ENCODE results near the gene EFHC2.
"Not testable (repeated sequence)": the region's sequence is repeated elsewhere in the genome, so short reads cannot be mapped to it uniquely, and the experiment has no call there.

EFHC2 gene

GRCh38 chrX:44305921-44306320, 37.6 kb downstream of the EFHC2 start:
- FAIRE-seq (no peak), DNase-seq (ENCODE audit: extremely low spot score, insufficient read length, low read depth) (no peak)

DNA sequence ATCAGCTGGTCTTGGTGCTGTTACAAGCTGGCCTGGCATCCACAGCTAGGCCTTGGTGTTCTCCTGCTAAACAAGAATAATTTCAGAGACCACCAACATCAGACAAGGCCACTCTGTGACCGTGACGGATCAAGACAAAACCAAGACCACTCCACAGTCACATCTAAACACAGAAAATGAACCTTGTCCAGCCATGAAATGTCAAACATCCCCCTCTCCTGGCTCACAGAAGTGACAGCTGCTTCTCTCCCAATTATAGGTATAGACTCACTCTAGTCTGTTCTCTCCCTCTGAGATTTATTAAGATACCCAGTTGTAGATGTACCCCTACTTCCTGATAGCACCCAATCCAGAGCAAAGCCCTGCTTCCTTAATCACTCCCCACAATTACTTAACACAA, 40.4 kb downstream of the EFHC2 start:
- FAIRE-seq (no peak), DNase-seq (ENCODE audit: extremely low spot score, insufficient read length, low read depth) (no peak)

- no peak for FAIRE-seq
Observed at GRCh38 chrX:44299177-44299576, 44.3 kb downstream of the EFHC2 start.

DNA sequence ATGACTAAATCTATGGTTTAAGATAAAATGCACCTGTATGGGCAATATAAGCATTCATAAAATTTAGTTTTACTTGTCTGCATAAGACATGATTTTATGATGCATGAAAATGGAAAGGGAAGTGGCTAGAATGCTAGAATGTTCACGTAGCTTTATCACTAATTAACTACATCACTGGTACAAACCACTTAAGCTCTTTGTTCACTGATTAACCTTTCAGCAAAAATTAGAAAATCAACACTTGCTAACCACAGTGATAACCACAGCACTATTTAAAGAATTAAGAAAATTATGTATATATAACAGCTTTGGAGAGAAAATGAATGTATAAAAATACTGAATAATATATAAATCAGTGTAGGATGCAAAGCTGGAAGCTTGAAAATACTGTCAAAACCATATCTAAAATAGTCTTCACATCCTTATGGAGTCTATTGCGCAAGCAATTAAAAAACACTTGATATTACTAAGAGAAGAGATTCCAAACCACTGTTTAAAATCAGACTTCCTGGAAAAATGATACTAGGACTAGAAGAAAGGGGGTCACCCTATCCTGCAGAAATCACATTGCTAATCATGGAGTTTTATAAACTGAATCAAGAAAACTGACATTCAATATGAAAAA, 51.9 kb downstream of the EFHC2 start:
- FAIRE-seq (peak; percentile 86), DNase-seq (ENCODE audit: extremely low spot score, insufficient read length, low read depth) (no peak)

More at GRCh38 chrX:44299177-44299576, 44.3 kb downstream of the EFHC2 start:
- no peak for DNase-seq (ENCODE audit: extremely low spot score, insufficient read length, low read depth)

GRCh38 chrX:44290718-44291117, 52.8 kb downstream of the EFHC2 start:
- DNase-seq (ENCODE audit: extremely low spot score, insufficient read length, low read depth) (no peak), FAIRE-seq (peak; percentile 87)

- no peak for DNase-seq (ENCODE audit: extremely low spot score, insufficient read length, low read depth)
- no peak for FAIRE-seq
Observed at GRCh38 chrX:44282753-44283152, 60.7 kb downstream of the EFHC2 start.

GRCh38 chrX:44280116-44280515, 63.4 kb downstream of the EFHC2 start:
- no peak for FAIRE-seq

GRCh38 chrX:44274096-44274495, 69.4 kb downstream of the EFHC2 start:
- DNase-seq (ENCODE audit: extremely low spot score, insufficient read length, low read depth) (no peak), FAIRE-seq (no peak)

More at GRCh38 chrX:44280116-44280515, 63.4 kb downstream of the EFHC2 start:
- no peak for DNase-seq (ENCODE audit: extremely low spot score, insufficient read length, low read depth)

DNA sequence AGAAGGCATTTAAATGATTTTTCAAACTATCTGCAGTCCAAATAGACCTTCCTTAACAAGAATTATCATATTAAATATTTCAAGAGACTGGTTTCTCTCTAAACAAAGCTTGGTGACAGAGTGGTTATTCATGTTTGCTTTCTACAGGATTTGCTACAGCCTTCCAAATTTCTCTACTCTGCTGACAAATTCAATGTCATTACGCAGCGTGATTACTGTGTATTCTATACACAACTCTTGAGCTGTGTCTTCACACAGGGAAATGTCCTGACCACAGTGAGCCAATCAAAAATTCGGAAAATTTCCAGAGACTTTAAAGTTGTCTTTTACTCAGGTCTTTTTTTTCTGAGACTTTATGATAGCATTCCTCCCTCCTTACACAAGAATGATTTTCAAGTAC, 75.6 kb downstream of the EFHC2 start:
- FAIRE-seq (no peak), DNase-seq (ENCODE audit: extremely low spot score, insufficient read length, low read depth) (no peak)

DNA sequence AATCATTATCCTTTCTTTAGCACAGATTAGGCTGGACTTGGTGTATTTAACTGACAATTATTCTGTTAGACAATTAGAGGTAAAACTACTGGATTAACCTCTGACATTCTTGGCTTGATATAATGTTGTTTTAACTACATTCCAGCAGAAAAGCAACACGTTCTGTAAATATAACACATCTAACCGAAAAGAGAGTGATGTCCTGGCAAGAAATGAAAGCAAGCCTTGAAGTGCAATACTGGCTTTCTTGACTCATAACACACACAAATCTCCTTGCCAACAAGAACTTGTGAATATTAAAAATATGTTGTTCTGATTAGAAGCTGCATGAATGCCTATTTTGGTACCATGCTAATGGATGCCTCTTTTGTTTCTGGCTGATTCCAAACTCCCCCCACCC, 76.4 kb downstream of the EFHC2 start:
- FAIRE-seq (peak; percentile 18), DNase-seq (ENCODE audit: extremely low spot score, insufficient read length, low read depth) (no peak)

- peak; percentile 1 for DNase-seq (ENCODE audit: extremely low spot score, insufficient read length, low read depth)
- FAIRE-seq = peak; percentile 24
Observed at GRCh38 chrX:44265559-44265958, 77.9 kb downstream of the EFHC2 start.

- no peak for DNase-seq (ENCODE audit: extremely low spot score, insufficient read length, low read depth)
- no peak for FAIRE-seq
Observed at GRCh38 chrX:44264936-44265335, 78.5 kb downstream of the EFHC2 start.

GRCh38 chrX:44261286-44261685, 82.2 kb downstream of the EFHC2 start:
- no peak for FAIRE-seq
- DNase-seq (ENCODE audit: extremely low spot score, insufficient read length, low read depth) = no peak

- FAIRE-seq = no peak
- no peak for DNase-seq (ENCODE audit: extremely low spot score, insufficient read length, low read depth)
Observed at GRCh38 chrX:44260609-44261008, 82.9 kb downstream of the EFHC2 start.

DNA sequence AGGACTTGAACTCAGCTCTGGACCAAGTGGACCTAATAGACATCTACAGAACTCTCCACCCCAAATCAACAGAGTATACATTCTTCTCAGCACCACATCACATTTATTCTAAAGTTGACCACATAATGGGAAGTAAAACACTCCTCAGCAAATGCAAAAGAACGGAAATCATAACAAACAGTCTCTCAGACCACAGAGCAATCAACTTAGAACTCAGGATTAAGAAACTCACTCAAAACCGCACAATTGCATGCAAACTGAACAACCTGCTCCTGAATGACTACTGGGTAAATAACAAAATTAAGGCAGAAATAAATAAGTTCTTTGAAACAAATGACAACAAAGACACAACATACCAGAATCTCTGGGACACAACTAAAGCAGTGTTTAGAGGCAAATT, 87.7 kb downstream of the EFHC2 start:
- not testable (repeated sequence) for FAIRE-seq

DNA sequence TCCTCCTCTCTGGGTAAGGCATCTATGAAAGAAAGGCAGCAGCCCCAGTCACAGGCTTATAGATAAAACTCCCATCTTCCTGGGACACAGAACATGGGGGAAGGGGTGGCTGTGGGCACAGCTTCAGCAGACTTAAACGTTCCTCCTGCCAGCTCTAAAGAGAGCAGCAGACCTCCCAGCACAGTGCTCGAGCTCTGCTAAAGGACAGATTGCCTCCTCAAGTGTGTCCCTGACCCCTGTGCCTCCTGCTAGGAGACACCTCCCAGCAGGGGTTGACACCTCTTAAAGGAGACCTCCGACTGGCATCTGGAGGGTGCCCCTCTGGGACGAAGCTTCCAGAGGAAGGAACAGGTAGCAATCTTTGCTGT, 89.9 kb downstream of the EFHC2 start:
- no peak for FAIRE-seq

More for the DNA sequence above, 87.7 kb downstream of the EFHC2 start:
- DNase-seq (ENCODE audit: extremely low spot score, insufficient read length, low read depth) = not testable (repeated sequence)

GRCh38 chrX:44252688-44253574, 90.5 kb downstream of the EFHC2 start:
- not testable (repeated sequence) for DNase-seq (ENCODE audit: extremely low spot score, insufficient read length, low read depth)
- FAIRE-seq = peak; percentile 83

More for the DNA sequence above, 89.9 kb downstream of the EFHC2 start:
- DNase-seq (ENCODE audit: extremely low spot score, insufficient read length, low read depth) = no peak

GRCh38 chrX:44247468-44247867, 96.0 kb downstream of the EFHC2 start:
- DNase-seq (ENCODE audit: extremely low spot score, insufficient read length, low read depth) = no peak
- no peak for FAIRE-seq

DNA sequence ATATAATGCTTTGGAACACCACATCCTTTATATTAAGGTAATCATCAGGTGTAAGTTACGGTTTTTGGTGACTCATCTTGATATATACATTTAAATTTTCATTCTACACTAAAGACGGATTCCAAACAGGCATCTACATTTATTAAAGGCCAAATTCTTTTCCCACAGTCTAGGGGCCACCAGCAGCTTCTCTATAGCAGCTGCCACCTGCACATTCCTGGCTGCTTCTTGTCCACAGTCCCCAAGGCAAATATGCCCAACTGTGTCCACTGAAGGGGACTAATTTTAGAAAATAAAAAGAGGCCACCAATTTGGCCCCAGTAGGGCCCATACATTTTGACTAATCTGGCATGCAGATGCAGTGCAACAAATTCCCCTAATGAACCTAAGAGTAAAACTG, 96.6 kb downstream of the EFHC2 start:
- no peak for FAIRE-seq
- no peak for DNase-seq (ENCODE audit: extremely low spot score, insufficient read length, low read depth)

GRCh38 chrX:44245733-44246132, 97.7 kb downstream of the EFHC2 start:
- no peak for DNase-seq (ENCODE audit: extremely low spot score, insufficient read length, low read depth)
- FAIRE-seq = no peak

DNA sequence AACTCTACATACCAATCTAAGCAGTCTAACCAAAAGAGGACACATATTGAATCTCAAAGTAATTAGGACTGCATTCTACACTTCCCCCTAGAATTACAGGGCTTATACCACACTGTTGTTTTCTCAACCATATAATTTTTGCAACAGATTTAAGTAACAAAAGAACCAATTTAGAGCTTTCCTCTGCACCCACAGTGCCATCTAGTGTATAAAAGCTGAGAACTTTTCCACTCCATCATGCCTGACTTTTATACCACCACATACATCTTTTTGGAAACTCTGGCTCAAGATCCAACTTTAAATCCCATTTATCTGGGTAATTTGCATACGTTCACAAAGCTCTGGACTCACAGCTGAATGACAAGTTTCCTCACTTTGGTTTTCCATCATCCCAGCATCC, 99.5 kb downstream of the EFHC2 start:
- peak; percentile 70 for FAIRE-seq
- no peak for DNase-seq (ENCODE audit: extremely low spot score, insufficient read length, low read depth)
